HG02610 (cell line): ENCODE data around the gene LYPD6B.
"Not testable (repeated sequence)": the region's sequence is repeated elsewhere in the genome, so short reads cannot be mapped to it uniquely, and the experiment has no call there.

Experiments
- ATAC-seq: cut with Tn5 transposase; IDR thresholded peaks from one replicate; pipeline ENCODE4 v1.9.1; 2021; ENCODE audit warnings: mild to moderate bottlenecking, moderate library complexity; ENCODE audit not compliant: unreplicated experiment

LYPD6B gene

DNA sequence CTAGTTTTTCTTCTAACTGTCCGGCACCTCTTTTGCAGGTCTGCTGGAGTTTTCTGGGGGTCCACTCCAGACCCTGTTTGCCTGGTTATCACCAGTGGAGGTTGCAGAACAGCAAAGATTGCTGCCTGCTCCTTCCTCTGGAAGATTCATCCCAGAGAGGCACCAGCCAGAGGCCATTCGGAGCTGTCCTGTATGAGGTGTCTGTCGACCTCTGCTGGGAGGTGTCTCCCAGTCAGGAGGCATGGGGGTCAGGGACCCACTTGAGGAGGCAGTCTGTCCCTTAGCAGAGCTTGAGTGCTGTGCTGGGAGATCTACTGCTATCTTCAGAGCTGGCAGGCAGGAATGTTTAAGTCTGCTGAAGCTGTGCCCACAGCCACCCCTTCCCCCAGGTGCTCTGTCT is 218.4 kb downstream of the LYPD6B start:
- ATAC-seq, result not testable (repeated sequence)

DNA sequence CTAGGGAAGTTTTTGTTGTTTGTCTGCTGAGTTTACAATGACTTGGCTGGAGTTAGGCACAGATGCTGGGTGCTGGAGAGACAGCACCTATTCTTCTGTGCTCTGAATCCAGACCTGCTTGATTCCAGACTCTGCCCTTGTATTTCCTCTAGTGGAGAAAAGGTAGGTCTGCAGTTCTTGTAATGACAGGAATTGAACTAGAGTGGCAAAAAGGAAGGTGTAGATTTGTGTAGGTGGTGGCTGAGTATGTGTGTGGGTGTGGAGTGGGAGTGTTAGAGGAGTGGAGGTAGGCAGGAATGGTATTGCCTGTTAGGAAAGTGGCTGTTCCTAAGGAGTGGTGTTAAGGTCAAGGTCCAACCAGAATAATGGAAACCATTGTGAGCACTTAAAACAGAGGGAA is 220.0 kb downstream of the LYPD6B start:
- no peak for ATAC-seq

DNA sequence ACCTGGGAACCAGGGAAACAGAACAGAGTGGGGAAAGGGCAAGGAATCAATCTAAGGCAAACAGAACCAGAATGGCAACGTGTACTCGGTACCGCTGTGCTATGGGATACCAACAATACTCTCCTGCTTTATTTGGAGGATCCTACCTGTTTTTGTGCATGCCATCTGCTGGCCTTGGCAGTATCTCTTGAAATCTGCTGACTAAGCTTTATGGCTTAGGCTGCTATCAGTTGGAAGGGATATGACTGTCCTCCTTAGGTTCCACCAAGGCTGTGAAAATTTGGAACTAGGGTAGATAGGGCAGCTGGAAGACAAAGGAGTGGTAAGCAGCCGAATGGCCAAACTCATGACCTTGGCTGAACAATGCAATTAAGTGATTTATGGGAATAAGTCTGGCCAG is 220.6 kb downstream of the LYPD6B start:
- ATAC-seq, result no peak

DNA sequence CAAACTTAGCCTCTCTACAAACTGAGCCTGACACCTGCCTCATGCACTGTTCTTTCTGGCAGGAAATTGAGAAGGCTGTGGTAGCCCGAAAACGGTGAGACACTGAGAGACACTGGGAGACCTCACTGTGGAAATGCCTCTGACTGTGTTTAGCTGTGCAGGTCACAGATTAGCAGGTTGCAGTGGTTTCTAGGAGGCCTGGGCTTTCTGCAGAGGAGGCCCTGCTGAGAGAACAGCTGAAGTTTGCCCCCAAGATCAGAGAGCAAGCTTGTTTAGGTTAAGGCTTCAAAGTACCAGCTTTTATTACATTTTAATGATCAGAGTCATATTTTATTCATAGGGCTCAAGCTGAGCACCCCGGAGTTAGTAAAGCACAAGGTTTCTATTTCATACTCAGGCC is 223.2 kb downstream of the LYPD6B start:
- no peak for ATAC-seq
